Measurements from ENCODE around the gene GPR143. TPM values are rescaled to one million over a fixed set of nuclear protein-coding genes. Genes with fewer than 3 reads are reported as not detected.

GPR143 gene
- total and polyA plus RNA-seq, 9 donors: 1.4 to 4.7 (median 3.5) TPM

- TF ChIP-seq POLR2A (IDR thresholded peaks at IDR 0.05): no peak
- TF ChIP-seq, protein P1, sequence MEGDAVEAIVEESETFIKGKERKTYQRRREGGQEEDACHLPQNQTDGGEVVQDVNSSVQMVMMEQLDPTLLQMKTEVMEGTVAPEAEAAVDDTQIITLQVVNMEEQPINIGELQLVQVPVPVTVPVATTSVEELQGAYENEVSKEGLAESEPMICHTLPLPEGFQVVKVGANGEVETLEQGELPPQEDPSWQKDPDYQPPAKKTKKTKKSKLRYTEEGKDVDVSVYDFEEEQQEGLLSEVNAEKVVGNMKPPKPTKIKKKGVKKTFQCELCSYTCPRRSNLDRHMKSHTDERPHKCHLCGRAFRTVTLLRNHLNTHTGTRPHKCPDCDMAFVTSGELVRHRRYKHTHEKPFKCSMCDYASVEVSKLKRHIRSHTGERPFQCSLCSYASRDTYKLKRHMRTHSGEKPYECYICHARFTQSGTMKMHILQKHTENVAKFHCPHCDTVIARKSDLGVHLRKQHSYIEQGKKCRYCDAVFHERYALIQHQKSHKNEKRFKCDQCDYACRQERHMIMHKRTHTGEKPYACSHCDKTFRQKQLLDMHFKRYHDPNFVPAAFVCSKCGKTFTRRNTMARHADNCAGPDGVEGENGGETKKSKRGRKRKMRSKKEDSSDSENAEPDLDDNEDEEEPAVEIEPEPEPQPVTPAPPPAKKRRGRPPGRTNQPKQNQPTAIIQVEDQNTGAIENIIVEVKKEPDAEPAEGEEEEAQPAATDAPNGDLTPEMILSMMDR (IDR thresholded peaks at IDR 0.05): no peak
- no peak for TF ChIP-seq EP300 (IDR thresholded peaks at IDR 0.05)
- WGBS, 3 donors: 0 to 15% (median 6%) methylated on average over 10 to 132 of the region's 132 CpGs
- Histone ChIP-seq H3K27ac (peak within 1 kb of the TSS; percentile 75 to 78), H3K9me3 (no peaks in the 10 kb centered on the region), H3K36me3 (no peaks in the 10 kb centered on the region), H3K4me1 (ENCODE audit: insufficient read depth) (peaks cover 6% of the 10 kb centered on the region), H3K27me3 (no peaks in the 10 kb centered on the region), H3K4me3 (peak within 1 kb of the TSS; percentile 38)
- peak; percentile 40 to 68 (median 62) for DNase-seq
- intact Hi-C loops (cut with DNase I): loop anchor here in 1 of 4 donors (10.0 kb wide), 1 partner anchor 339 kb away; no protein-coding TSS in a partner anchor
Observed at GRCh38 chrX:9785944-9786797, 20.5 kb upstream of the GPR143 start, which contains the start of gene SHROOM2. SHROOM2 (plus strand) TSS chrX:9786429; CDS start chrX:9786546, 117 bp downstream.

- peak overlapping the region; percentile 38 for H3K4me3 ChIP-seq
- no peaks in the 10 kb centered on the region for H3K9me3 ChIP-seq
- H3K27me3 ChIP-seq: no peaks in the 10 kb centered on the region
- no peaks in the 10 kb centered on the region for H3K36me3 ChIP-seq
- peak overlapping the region; percentile 49 to 75 for H3K27ac ChIP-seq
- peak in 2 of 5 donors; percentile 30 to 43 for DNase-seq
- WGBS, 3 donors: 14 to 25% (median 18%) methylated on average over 41 to 58 of the region's 58 CpGs
- H3K4me1 ChIP-seq (ENCODE audit: insufficient read depth): peaks cover 6% of the 10 kb centered on the region
- intact Hi-C loops (cut with DNase I): loop anchor here in 1 of 4 donors (10.0 kb wide), 1 partner anchor 339 kb away; no protein-coding TSS in a partner anchor
- TF ChIP-seq EP300 (IDR thresholded peaks at IDR 0.05): no peak
- TF ChIP-seq, protein P1 (IDR thresholded peaks at IDR 0.05): no peak
- no peak for TF ChIP-seq POLR2A (IDR thresholded peaks at IDR 0.05)
Observed at GRCh38 chrX:9785254-9785943, 19.8 kb upstream of the GPR143 start.

DNA sequence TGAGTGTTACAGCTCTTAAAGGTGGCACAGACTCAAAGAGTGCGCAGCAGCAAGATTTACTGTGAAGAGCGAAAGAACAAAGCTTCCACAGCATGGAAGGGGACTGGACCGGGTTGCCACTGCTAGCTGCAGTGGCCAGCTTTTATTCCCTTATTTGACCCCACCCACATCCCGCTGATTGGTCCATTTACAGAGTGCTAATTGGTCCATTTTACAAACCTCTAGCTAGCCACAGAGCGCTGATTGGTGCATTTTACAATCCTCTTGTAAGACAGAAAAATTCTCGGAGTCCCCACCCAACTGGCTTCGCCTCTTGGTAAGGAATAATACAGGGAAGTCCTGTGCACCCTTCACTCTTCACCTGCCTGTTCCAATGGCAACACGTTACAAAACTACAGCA is 18.7 kb upstream of the GPR143 start:
- H3K27ac ChIP-seq: no peak overlapping the region
- H3K4me3 ChIP-seq: no peak overlapping the region
- WGBS, 3 donors: 88 to 94% (median 93%) methylated on average over 8 of the region's 8 CpGs
- H3K9me3 ChIP-seq: no peaks in the 10 kb centered on the region
- intact Hi-C loops (cut with DNase I): loop anchor here in 1 of 4 donors (10.0 kb wide), 1 partner anchor 340 kb away; no protein-coding TSS in a partner anchor
- peaks cover 4% of the 10 kb centered on the region for H3K4me1 ChIP-seq (ENCODE audit: insufficient read depth)
- TF ChIP-seq EP300 (IDR thresholded peaks at IDR 0.05): no peak
- no peak for TF ChIP-seq POLR2A (IDR thresholded peaks at IDR 0.05)
- TF ChIP-seq, protein P1 (IDR thresholded peaks at IDR 0.05): no peak
- no peaks in the 10 kb centered on the region for H3K36me3 ChIP-seq
- DNase-seq: no peak
- H3K27me3 ChIP-seq: no peaks in the 10 kb centered on the region

- H3K4me3 ChIP-seq: no peak overlapping the region
- WGBS, 3 donors: 81 to 88% (median 81%) methylated on average over 7 of the region's 7 CpGs
- H3K36me3 ChIP-seq: no peaks in the 10 kb centered on the region
- no peaks in the 10 kb centered on the region for H3K9me3 ChIP-seq
- intact Hi-C loops (cut with DNase I): loop anchor here in 1 of 4 donors (10.0 kb wide), 1 partner anchor 343 kb away; no protein-coding TSS in a partner anchor
- no peak overlapping the region for H3K27ac ChIP-seq
- no peak for DNase-seq
- no peaks in the 10 kb centered on the region for H3K4me1 ChIP-seq (ENCODE audit: insufficient read depth)
- TF ChIP-seq, protein P1 (IDR thresholded peaks at IDR 0.05): no peak
- no peak for TF ChIP-seq EP300 (IDR thresholded peaks at IDR 0.05)
- TF ChIP-seq POLR2A (IDR thresholded peaks at IDR 0.05): no peak
- no peaks in the 10 kb centered on the region for H3K27me3 ChIP-seq
Observed at GRCh38 chrX:9781941-9782340, 16.3 kb upstream of the GPR143 start.

Data from ovary (tissue), 9 donors.